Neural cell (in vitro differentiated cells): ENCODE measurements around the gene RBM33. TPM values are rescaled to one million over a fixed set of nuclear protein-coding genes. Genes with fewer than 3 reads are reported as not detected.

Experiments used
- H2AFZ ChIP-seq: fragments of 200-600, 300-800 bp; sonication (generic), shearing (Covaris generic); 2 replicates; pipeline ENCODE4 v1.6.0; 2014; ENCODE audit warnings: low read depth, mild to moderate bottlenecking, antibody characterized with exemption, low read length, moderate library complexity
- H3F3A ChIP-seq: fragments of 200-600 bp; shearing (Covaris generic); 2 replicates; pipeline ENCODE4 v1.6.1; 2016; ENCODE audit warnings: mild to moderate bottlenecking, moderate library complexity, mixed read lengths, antibody characterized with exemption, low read length; ENCODE audit not compliant: insufficient read depth, poor library complexity, severe bottlenecking
- H3K27ac ChIP-seq: fragments of 200-600, 300-800 bp; sonication (generic), shearing (Covaris generic); 2 replicates; pipeline ENCODE4 v1.5.1; 2014; ENCODE audit warnings: mild to moderate bottlenecking, low read length, moderate library complexity
- H3K27me3 ChIP-seq: fragments of 300-800, 200-600 bp; sonication (generic), shearing (Covaris generic); 2 replicates; pipeline ENCODE4 v1.6.0; 2014; ENCODE audit warnings: mild to moderate bottlenecking, low read depth, low read length, moderate library complexity; ENCODE audit not compliant: insufficient read depth
- H3K36me3 ChIP-seq: fragments of 300-800, 200-600 bp; sonication (generic), shearing (Covaris generic); 2 replicates; pipeline ENCODE4 v1.5.1; 2014; ENCODE audit warnings: mild to moderate bottlenecking, antibody characterized with exemption, low read length, moderate library complexity; ENCODE audit not compliant: insufficient read depth
- H3K4me2 ChIP-seq: fragments of 300-800, 200-600 bp; sonication (generic), shearing (Covaris generic); 2 replicates; pipeline ENCODE4 v1.6.0; 2014; ENCODE audit warnings: mild to moderate bottlenecking, low read length
- H3K4me3 ChIP-seq: fragments of 300-800, 200-600 bp; sonication (generic), shearing (Covaris generic); 2 replicates; pipeline ENCODE4 v1.5.1; 2014; ENCODE audit warnings: mild to moderate bottlenecking, low read length, moderate library complexity
- H3K79me2 ChIP-seq: fragments of 200-600 bp; shearing (Covaris generic); replicated peaks from 2 replicates; pipeline ENCODE4 v1.6.0; 2014; ENCODE audit warnings: mild to moderate bottlenecking, low read length, moderate library complexity; ENCODE audit not compliant: insufficient read depth
- H3K9ac ChIP-seq: fragments of 300-800, 200-600 bp; sonication (generic), shearing (Covaris generic); 2 replicates; pipeline ENCODE4 v1.6.1; 2016; ENCODE audit warnings: mild to moderate bottlenecking, low read length, mixed read lengths
- H3K9me2 ChIP-seq: fragments of 200-600 bp; shearing (Covaris generic); 2 replicates; pipeline ENCODE4 v1.6.1; 2016; ENCODE audit warnings: mild to moderate bottlenecking, low read length, mixed read lengths; ENCODE audit not compliant: insufficient read depth
- H3K9me3 ChIP-seq: fragments of 200-600, 300-800 bp; sonication (generic), shearing (Covaris generic); 2 replicates; pipeline ENCODE4 v1.6.1; 2016; ENCODE audit warnings: mild to moderate bottlenecking, mixed run types, low read length, moderate library complexity, mixed read lengths
- H4K20me1 ChIP-seq: fragments of 200-600 bp; shearing (Covaris generic); 2 replicates; pipeline ENCODE4 v1.6.1; 2016; ENCODE audit warnings: mild to moderate bottlenecking, mixed run types; ENCODE audit not compliant: insufficient read depth
- EP300 ChIP-seq: fragments of 450-650 bp; conservative IDR thresholded peaks from 2 replicates; pipeline ENCODE4 v1.6.1; 2014; ENCODE audit warnings: antibody characterized with exemption, mild to moderate bottlenecking, moderate library complexity; ENCODE audit not compliant: poor library complexity, severe bottlenecking
- EZH2 ChIP-seq: fragments of 200-600, 300-800 bp; shearing (Covaris generic), sonication (generic); IDR thresholded peaks from 2 replicates; pipeline ENCODE4 v1.6.1; 2014; ENCODE audit warnings: antibody characterized with exemption, low read length, borderline replicate concordance, mild to moderate bottlenecking; ENCODE audit not compliant: insufficient read depth, poor library complexity, severe bottlenecking
- MXI1 ChIP-seq: fragments of 450-650 bp; conservative IDR thresholded peaks from 2 replicates; pipeline ENCODE4 v1.6.1; 2014; ENCODE audit warnings: antibody characterized with exemption, mild to moderate bottlenecking; ENCODE audit not compliant: poor library complexity, severe bottlenecking
- POLR2AphosphoS5 ChIP-seq: IDR thresholded peaks from 2 replicates; pipeline ENCODE4 v1.6.1; 2012
- RAD21 ChIP-seq: fragments of 450-650 bp; conservative IDR thresholded peaks from 2 replicates; pipeline ENCODE4 v1.6.1; 2014; ENCODE audit warnings: antibody characterized with exemption, mild to moderate bottlenecking, moderate library complexity
- SMC3 ChIP-seq: fragments of 450-650 bp; conservative IDR thresholded peaks from 2 replicates; pipeline ENCODE4 v1.6.1; 2014; ENCODE audit warnings: antibody characterized with exemption, mild to moderate bottlenecking, moderate library complexity; ENCODE audit not compliant: poor library complexity
- TAF1 ChIP-seq: IDR thresholded peaks from 2 replicates; pipeline ENCODE4 v1.6.1; 2012; ENCODE audit warnings: low read depth
- polyA plus RNA-seq: library from polyadenylated mRNA; depleted of rRNA; stranded (reverse); fragments of >200 nt; gene quantifications from 2 replicates; pipeline ENCODE4 v1.2.3, GENCODE V29; 2014
- TF ChIP-seq, protein P1 (sequence below): fragments of 450-650 bp; IDR thresholded peaks from 2 replicates; pipeline ENCODE4 v1.5.1; 2014; ENCODE audit warnings: antibody characterized with exemption, mild to moderate bottlenecking, moderate library complexity; ENCODE audit not compliant: poor library complexity, severe bottlenecking
- TF ChIP-seq, protein P2 (sequence below): IDR thresholded peaks from 2 replicates; pipeline ENCODE4 v1.6.1; 2012; ENCODE audit warnings: borderline replicate concordance

RBM33 gene
- polyA plus RNA-seq, 1 donor from 2014 or later = 53.2 TPM

DNA sequence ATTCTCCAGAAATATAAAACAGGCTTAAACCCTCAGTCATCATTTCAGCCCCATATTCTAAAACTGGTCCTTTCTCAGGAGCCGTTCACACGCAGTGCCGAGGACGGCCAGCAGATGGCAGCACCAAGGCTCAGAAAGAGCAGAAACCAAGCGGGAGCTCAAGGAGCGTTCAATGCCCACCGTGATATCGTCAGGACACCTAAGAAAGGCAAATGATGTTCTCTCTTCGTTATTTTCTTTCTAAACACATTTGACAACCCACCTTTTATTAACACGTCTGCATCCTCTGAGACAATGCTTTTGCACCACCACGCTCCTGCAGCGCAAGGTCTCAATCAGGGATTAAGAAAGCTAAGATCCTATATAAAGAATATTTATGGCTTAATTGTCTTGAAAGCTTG, 45.7 kb upstream of the RBM33 start:
- H3K4me2 ChIP-seq = peak overlapping the region; percentile 46
- no peak overlapping the region for H3K27ac ChIP-seq
- H3K9me2 ChIP-seq = no peaks in the 10 kb centered on the region
- H3K9me3 ChIP-seq = no peaks in the 10 kb centered on the region
- no peaks in the 10 kb centered on the region for H3K27me3 ChIP-seq
- TF ChIP-seq POLR2AphosphoS5 (no peak), SMC3 (peak; percentile 95), RAD21 (peak; percentile 85), EZH2 (no peak), MXI1 (no peak), EP300 (no peak)
- TF ChIP-seq, protein P1, sequence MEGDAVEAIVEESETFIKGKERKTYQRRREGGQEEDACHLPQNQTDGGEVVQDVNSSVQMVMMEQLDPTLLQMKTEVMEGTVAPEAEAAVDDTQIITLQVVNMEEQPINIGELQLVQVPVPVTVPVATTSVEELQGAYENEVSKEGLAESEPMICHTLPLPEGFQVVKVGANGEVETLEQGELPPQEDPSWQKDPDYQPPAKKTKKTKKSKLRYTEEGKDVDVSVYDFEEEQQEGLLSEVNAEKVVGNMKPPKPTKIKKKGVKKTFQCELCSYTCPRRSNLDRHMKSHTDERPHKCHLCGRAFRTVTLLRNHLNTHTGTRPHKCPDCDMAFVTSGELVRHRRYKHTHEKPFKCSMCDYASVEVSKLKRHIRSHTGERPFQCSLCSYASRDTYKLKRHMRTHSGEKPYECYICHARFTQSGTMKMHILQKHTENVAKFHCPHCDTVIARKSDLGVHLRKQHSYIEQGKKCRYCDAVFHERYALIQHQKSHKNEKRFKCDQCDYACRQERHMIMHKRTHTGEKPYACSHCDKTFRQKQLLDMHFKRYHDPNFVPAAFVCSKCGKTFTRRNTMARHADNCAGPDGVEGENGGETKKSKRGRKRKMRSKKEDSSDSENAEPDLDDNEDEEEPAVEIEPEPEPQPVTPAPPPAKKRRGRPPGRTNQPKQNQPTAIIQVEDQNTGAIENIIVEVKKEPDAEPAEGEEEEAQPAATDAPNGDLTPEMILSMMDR = peak; percentile 94
- no peak overlapping the region for H3K9ac ChIP-seq
- H3K79me2 ChIP-seq = no peaks in the 10 kb centered on the region
- no peaks in the 10 kb centered on the region for H3F3A ChIP-seq
- H4K20me1 ChIP-seq = no peaks in the 10 kb centered on the region
- peak overlapping the region; percentile 40 for H3K4me3 ChIP-seq
- H2AFZ ChIP-seq = no peak overlapping the region
- H3K36me3 ChIP-seq = no peaks in the 10 kb centered on the region

DNA sequence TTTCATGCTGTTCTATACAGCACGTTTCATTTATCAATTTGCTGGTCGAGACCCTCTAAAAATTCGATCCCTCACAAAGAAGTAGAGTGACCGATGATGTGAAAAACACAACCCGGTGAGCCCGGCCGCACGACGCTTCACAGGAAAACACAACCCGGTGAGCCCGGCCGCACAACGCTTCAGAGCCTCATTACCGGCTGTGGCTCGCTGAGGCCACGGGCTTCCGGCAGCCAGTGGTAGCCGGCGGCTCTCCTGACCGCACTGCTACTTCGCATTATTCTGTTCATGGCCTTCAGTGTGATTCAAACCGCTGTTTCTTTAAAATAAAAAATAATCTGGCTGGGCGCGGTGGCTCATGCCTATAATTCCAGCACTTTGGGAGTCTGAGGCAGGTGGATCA, 42.3 kb upstream of the RBM33 start:
- H4K20me1 ChIP-seq = no peaks in the 10 kb centered on the region
- H3K4me2 ChIP-seq = no peak overlapping the region
- H3K9me3 ChIP-seq = no peaks in the 10 kb centered on the region
- H3K4me3 ChIP-seq = no peak overlapping the region
- no peak overlapping the region for H3K9ac ChIP-seq
- TF ChIP-seq SMC3 (no peak), TAF1 (no peak), EZH2 (no peak), POLR2AphosphoS5 (no peak), MXI1 (no peak), EP300 (no peak), RAD21 (no peak)
- TF ChIP-seq, protein P2, sequence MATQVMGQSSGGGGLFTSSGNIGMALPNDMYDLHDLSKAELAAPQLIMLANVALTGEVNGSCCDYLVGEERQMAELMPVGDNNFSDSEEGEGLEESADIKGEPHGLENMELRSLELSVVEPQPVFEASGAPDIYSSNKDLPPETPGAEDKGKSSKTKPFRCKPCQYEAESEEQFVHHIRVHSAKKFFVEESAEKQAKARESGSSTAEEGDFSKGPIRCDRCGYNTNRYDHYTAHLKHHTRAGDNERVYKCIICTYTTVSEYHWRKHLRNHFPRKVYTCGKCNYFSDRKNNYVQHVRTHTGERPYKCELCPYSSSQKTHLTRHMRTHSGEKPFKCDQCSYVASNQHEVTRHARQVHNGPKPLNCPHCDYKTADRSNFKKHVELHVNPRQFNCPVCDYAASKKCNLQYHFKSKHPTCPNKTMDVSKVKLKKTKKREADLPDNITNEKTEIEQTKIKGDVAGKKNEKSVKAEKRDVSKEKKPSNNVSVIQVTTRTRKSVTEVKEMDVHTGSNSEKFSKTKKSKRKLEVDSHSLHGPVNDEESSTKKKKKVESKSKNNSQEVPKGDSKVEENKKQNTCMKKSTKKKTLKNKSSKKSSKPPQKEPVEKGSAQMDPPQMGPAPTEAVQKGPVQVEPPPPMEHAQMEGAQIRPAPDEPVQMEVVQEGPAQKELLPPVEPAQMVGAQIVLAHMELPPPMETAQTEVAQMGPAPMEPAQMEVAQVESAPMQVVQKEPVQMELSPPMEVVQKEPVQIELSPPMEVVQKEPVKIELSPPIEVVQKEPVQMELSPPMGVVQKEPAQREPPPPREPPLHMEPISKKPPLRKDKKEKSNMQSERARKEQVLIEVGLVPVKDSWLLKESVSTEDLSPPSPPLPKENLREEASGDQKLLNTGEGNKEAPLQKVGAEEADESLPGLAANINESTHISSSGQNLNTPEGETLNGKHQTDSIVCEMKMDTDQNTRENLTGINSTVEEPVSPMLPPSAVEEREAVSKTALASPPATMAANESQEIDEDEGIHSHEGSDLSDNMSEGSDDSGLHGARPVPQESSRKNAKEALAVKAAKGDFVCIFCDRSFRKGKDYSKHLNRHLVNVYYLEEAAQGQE = no peak
- TF ChIP-seq, protein P1 = no peak
- H3K9me2 ChIP-seq = no peaks in the 10 kb centered on the region
- H2AFZ ChIP-seq = no peak overlapping the region
- no peak overlapping the region for H3K27ac ChIP-seq
- no peaks in the 10 kb centered on the region for H3K36me3 ChIP-seq
- no peaks in the 10 kb centered on the region for H3K79me2 ChIP-seq
- H3K27me3 ChIP-seq = no peaks in the 10 kb centered on the region
- H3F3A ChIP-seq = no peaks in the 10 kb centered on the region
